K562 (cell line): Measurements from ENCODE around the gene NLE1. TPM values are rescaled to one million over a fixed set of nuclear protein-coding genes. Genes with fewer than 3 reads are reported as not detected.

Experiments used
- MGA ChIP-seq: fragments of 450-650 bp; IDR thresholded peaks from 2 replicates; pipeline ENCODE4 v1.6.1; 2016; ENCODE audit warnings: mild to moderate bottlenecking, moderate library complexity
- ZNF165 ChIP-seq: fragments of 250-450 bp; sonication (Bioruptor Pico); IDR thresholded peaks from 2 replicates; pipeline ENCODE4 v1.4.0; 2020; ENCODE audit warnings: borderline replicate concordance
- polyA plus RNA-seq, 8 experiments: library from polyadenylated mRNA; depleted of rRNA in 4 of 8; stranded (reverse) in 5 of 8; unstranded in 3 of 8; fragments of >200 nt; fragmentation: Nextera tagmentation in 2 of 8; fragmentation: Illumina TruSeq in 1 of 8; extraction: Ambion mirVana in 2 of 8; extraction: Trizol in 1 of 8; gene quantifications; 2 replicates each; pipeline versions ENCODE4 v1.2.1 to v1.2.3, GENCODE V29; 2011 to 2014; ENCODE audit warnings: inconsistent platforms in 1 of 8, missing spikeins in 1 of 8
- total RNA-seq, 7 experiments: library from RNA; depleted of rRNA in 6 of 7; stranded (reverse); fragments of >200 nt in 6 of 7; fragmentation: Illumina TruSeq in 2 of 7; extraction: Trizol in 2 of 7; gene quantifications; 2 replicates each; pipeline versions ENCODE4 v1.2.1 to v1.2.3, GENCODE V29; 2011 to 2021; ENCODE audit warnings: low replicate concordance in 1 of 7

The NLE1 gene
- total and polyA plus RNA-seq, 9 of the 15 experiments (the other 6 are each of a cell fraction or from before 2014, with no cell fraction given), result 3.8 to 69.0 (median 29.4) TPM

GRCh38 chr17:35089586-35090296, 52.4 kb downstream of the NLE1 start (continued):
- peak; percentile 53; the same call in 1 of the 2 replicates for TF ChIP-seq MGA
- TF ChIP-seq ZNF165 (CRISPR knock-in tag), result 0 out of 2 replicates have a peak, but pooled peaks have one; percentile 41
